ENCODE measurements around the gene ZNF579. TPM values are rescaled to one million over a fixed set of nuclear protein-coding genes. Genes with fewer than 3 reads are reported as not detected.

Gene ZNF579
- total and polyA plus RNA-seq, 2 of the 13 experiments (the other 11 are each of a cell fraction or from before 2014, with no cell fraction given), result 2.1 to 2.9 TPM

- TF ChIP-seq ZNF710 (CRISPR knock-in tag; IDR thresholded peaks at IDR 0.05; ENCODE audit: borderline replicate concordance) (peak; percentile 39; the same call in 1 of the 2 replicates), CSRNP2 (CRISPR knock-in tag; conservative IDR thresholded peaks at IDR 0.05; ENCODE audit: low read depth) (no peak), PRDM4 (CRISPR knock-in tag; IDR thresholded peaks at IDR 0.05; ENCODE audit: borderline replicate concordance) (no peak), ZBTB25 (CRISPR knock-in tag; IDR thresholded peaks at IDR 0.05) (no peak), ZBTB33 (CRISPR knock-in tag; IDR thresholded peaks at IDR 0.05) (0 out of 2 replicates have a peak, but pooled peaks have one; percentile 7), BATF2 (CRISPR knock-in tag; IDR thresholded peaks at IDR 0.05) (no peak), ZNF484 (CRISPR knock-in tag; IDR thresholded peaks at IDR 0.05; ENCODE audit: borderline replicate concordance, low read depth) (no peak), ZNF563 (CRISPR knock-in tag; IDR thresholded peaks at IDR 0.05) (no peak), ADNP (CRISPR knock-in tag; IDR thresholded peaks at IDR 0.05) (peak; percentile 34; the same call in 1 of the 2 replicates), ISL2 (CRISPR knock-in tag; IDR thresholded peaks at IDR 0.05) (no peak), ZNF770 (CRISPR knock-in tag; IDR thresholded peaks at IDR 0.05) (peak; percentile 46), ZFYVE20 (CRISPR knock-in tag; IDR thresholded peaks at IDR 0.05; ENCODE audit: borderline replicate concordance, low read depth) (no peak), ZNF564 (CRISPR knock-in tag; IDR thresholded peaks at IDR 0.05) (0 out of 2 replicates have a peak, but pooled peaks have one; percentile 35), AGO1 (IDR thresholded peaks at IDR 0.05; ENCODE audit: low read depth, low read length, poor library complexity, severe bottlenecking) (no peak), ZNF460 (CRISPR knock-in tag; IDR thresholded peaks at IDR 0.05; ENCODE audit: borderline replicate concordance) (no peak)
Measured at GRCh38 chr19:55580628-55581144, at the start of gene ZNF579 (continued).
